Measurements from ENCODE around the gene PDZRN4.
"Not testable (repeated sequence)": the region's sequence is repeated elsewhere in the genome, so short reads cannot be mapped to it uniquely, and the experiment has no call there.

PDZRN4 gene

DNA sequence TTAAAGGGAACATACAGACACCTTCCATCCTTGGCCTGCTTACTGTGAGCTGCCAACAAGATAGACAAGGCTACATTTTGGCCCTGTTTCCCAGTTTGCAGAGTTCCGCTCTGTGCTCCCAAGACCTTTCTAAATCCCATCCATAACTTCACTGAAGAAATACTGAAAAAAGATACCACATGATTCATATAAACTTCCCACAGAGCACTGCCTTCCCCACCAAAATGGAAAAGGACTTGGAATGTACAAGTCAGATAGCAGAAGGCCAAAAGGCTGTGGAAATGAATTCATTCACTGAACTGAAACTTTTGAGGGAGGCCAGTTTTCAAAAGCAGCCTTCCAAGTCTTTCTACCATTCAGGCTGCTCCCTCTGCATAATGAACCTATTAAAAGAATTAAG, 29.6 kb downstream of the PDZRN4 start:
- no peak for DNase-seq

DNA sequence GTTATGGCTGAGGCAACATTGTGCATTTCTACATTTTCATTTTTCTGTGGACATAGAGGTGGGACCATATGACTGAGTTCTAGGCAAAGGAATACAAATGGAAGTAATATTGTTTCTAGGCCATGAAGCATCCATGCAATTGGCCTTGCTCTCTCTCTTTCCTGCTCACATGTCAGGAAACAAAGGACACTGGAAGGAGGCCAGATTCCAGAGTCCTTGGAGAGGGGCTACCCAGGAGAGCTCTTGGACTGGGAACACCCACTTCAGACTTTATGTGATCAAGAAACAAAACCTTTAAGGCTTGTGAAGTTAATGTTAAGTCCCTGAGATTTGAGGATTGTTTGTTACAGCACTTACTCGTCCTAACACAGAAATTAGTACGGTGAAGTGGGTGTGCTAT, 32.8 kb downstream of the PDZRN4 start:
- no peak for DNase-seq

DNA sequence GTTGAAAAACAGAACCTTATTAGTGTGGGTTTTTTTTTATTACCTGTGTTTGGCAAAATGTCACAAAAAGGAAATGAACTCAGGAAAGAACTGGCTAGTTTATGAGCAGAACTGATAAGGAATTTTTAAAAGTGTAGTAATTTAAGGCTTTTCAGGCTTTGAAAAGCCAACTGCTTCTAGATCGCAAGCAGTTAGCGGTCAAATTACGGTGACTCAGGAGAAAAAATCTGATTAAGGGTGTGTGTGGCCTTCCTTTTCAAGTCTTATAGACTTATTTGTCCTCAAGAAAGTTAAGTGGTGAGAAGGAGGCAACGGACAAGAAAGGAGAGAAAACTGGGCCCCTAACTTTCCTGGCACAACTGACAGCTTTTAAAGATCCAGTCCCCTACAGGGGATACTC, 33.4 kb downstream of the PDZRN4 start:
- no peak for DNase-seq

DNA sequence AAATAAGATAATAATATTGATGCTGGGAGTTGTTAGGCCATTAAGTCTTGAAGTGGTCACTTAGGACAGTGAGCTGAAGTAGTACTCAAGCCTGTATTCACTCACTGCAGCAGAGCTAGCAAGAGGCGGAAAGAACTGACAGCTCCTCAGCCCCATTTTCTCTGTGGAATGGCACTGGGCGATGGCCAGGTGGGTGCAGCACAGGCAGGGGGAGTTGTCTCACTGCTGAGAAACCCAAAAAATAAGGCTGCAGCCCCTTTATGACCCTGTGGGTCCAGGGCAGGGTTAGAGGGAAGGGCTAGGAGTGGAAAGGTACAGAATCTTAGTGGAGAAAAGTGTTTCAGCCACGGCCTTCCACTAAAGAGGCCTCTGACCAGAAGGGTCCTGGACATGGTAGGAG, 35.5 kb downstream of the PDZRN4 start:
- DNase-seq, result no peak

DNA sequence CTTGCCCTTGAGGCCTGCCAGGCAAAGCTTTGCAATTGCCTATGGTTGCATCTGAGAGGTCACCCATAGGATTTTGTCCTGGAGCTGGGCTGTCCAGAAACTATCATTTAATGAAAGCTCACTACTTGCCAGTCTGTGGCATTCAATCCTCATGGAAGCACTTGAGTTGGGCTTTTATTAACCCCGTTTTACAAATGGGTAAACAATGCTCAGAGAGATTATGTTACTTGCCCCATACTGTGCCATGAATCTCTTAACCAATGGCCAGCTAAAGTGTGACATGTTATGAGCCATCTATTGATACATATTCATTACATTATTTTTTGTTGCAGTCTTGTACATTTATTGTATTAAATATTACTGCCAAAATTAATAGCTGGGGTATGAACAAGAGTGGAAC, 35.9 kb downstream of the PDZRN4 start:
- DNase-seq, result no peak

DNA sequence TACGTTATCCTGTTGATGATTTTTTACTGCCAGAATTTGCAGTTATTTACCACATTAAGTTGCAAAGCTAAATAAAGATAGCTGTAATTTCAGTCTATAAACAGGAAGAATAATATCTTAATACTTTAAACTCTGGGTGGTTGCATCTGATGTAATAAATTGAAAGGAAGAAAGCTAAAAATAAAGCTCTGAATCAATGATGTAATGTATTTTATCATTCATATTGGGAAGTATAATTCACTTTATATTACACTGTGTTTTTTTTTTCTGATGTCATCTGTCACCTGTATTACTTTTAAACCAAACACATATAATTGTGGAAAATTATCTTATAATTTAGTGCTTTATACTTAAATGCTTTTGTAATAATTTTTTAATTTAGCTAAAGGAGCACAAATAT, 37.1 kb downstream of the PDZRN4 start:
- DNase-seq, result no peak

DNA sequence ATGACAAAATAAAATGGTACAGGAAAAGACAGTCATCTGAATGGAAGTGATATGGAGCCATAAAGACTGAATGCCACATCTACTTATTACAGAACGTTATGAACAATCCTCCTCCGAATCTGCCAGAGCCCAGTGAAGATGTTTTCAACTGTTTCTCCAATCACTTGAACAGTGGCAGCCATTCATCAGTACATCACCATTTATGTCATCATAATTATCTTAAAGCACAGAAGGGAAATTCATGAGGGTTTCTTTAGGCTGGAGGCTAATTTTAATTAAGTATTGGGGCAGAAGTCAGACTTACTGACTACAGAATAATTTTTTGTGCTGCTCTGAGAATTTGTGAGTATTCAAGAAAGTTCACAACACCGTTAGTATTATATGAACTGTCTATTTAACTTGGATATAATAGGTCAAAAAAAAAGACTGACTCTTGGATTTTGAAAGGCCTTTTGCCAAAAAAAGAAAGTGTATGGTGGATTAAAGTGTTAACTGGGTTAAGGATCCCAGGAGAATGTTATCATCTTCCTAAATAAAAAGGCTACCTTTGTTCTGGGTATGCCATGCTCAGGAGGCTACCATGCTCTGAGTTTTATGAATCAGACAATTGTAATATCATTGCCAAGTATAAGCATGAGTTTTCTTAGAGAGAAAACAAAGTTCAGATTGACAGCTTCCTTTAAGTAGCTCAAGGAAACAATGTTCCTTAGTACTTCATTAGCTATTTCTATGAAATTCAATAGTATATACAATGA, 40.1 kb downstream of the PDZRN4 start:
- DNase-seq, result no peak

DNA sequence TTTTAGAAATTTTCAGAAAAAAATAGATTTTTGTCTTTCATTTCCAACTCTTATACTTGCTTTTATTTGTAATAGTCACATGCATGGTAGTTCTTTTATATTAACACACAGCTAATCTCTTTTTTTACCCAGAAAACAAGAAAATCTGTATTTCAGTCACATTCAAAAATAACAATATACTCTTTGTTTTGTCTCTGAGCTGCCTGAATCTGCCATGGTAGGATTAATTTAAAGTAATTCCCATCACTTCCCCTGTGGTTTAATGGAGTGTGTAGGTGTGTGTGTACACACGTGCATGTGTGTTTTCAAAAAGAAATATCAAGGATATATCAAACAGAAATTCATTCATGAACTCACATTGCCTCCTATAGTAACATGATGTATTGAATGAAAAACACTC, 42.6 kb downstream of the PDZRN4 start:
- no peak for DNase-seq

DNA sequence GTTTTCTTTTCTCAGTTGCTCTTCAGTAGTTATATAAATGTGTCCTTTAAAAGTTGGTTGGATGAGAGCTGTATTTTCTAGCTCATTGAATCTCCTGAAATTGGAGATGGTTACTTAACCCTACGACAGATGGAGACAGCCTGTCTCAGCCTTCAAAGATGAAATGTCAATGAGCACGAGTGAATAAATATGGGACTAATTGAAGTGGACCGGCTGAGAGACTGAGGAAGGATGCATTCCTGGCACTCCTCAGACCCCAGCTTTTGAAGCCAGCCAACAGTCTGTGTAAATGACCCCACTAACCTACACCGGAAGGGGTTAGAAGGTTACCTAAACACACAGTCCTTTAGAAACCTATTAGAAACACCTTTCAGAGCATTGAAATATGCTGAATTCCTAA, 46.6 kb downstream of the PDZRN4 start:
- no peak for DNase-seq

DNA sequence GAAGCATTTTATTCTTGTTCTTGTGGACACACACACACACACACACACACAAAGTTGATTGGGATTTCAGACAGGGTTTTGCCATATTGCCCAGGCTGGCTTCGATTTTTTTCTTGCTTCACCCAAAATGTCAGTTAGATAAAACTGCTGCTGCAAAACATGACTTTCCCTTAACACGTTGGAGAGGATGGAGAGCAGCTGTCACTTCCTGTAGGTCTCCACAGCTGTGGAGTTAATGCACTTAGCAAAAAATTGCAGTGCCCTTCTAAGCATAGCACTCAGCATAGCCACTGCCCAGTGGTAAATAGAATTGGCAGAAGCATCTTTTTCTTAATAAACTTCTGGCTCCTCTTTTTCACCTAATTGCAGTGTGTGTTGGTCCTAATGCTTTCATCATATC, 54.5 kb downstream of the PDZRN4 start:
- no peak for DNase-seq

DNA sequence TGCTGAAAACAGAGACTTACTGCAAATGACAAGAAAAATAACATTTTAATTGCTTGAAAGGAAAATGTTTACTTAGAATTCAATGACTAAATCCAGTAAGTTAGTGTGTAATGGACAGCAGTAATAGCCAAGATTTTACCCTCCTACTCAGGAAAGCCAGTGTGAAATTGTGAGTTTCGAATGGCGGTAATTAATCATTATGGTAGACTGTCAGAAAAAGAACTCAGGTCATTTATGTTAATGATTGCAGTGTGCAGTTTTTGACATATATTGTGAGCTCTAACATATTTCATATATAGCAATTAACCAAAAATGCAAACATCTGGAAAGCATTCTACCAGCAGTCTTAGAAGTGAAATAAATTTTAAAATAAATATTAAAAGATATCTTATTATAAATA, 60.3 kb downstream of the PDZRN4 start:
- DNase-seq, result no peak

DNA sequence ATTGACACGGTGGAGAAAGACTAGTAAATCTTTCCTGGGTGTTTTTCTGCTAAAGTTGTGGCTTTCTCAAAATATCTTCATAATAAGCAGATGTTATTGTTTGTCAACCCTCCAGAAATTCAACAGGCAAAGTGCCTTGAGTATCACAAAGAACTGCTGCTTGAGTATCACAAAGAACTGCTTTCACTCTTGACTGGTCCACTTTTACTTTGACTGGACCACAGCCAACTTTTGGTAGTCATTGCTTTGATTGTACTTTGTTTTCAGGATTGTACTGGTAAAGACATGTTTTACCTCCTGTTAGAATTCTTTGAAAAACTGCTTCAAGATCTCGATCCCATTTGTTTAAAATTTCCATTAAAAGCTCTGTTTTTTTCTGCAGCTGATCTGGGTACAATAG, 62.6 kb downstream of the PDZRN4 start:
- DNase-seq, result no peak

DNA sequence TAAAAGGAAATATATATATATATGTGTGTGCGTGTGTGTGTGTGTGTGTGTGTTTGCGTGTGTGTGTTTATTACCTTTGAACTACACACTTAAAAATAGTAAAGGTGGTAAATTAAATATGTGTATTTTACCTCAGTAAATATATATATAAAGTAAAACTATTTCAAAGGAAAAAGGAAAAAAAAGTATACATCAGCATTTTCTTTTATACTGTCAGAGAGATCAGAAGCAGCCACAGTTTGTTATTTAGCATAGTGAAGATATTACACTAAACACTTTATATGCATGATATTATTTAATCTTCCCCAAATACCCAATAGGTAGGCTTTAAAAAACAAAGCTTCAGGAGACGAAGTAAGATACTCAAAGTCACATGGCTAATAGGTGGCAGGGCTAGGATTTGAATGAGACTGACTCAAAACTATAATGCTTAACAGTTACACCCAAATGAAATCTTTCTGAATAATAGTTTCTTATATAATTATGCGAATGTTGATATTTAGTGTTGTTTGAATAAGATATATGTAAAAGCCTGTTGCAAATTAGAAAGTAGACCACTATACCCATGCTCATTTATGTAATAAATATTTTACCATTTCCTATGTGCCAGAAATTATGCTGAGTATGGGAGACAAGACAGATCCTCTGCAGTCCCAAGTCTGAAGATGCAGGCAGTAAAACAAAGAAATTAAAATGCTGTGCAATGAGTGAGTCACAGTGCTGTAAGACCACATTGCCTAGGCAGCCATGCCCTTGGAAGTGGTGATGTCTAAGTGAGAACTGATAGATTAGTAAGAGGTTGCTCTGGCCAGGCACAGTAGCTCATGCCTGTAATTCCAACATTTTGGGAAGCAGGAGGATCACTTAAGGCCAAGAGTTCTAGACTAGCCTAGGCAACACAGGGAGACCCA, 66.1 kb downstream of the PDZRN4 start:
- DNase-seq, result no peak

DNA sequence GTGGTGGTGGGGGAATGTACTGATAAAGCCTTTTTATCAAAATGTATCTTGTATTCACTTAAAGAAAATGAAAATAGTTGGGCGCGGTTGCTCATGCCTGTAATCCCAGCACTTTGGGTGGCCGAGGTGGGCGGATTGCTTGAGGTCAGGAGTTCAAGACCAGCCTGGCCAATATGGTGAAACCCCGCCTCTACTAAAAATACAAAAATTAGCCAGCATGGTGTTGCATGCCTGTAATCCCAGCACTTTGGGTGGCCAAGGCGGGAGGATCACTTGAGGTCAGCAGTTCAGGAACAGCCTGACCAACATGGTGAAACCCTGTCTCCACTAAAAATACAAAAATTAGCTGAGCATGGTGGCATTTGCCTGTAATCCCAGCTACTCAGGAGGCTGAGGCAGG, 75.1 kb downstream of the PDZRN4 start:
- DNase-seq, result not testable (repeated sequence)

DNA sequence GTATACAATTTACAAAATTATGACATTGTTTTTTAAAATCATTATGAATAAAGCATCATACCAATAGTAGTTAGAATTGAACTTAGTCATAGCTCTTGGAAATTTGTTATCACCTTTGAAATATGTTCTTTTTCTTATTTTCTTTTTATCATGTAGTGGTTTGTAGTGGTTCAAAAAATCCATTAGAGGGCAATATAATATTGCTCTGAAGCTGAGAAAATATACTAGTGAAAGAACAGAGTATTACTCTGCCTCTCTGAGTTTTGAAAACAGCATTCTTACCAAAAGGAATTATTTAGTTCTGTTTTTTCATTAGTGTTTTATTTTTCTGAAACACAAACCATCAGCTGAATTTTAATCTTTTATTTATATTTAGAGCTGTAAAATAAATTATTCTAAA, 76.2 kb downstream of the PDZRN4 start:
- no peak for DNase-seq

DNA sequence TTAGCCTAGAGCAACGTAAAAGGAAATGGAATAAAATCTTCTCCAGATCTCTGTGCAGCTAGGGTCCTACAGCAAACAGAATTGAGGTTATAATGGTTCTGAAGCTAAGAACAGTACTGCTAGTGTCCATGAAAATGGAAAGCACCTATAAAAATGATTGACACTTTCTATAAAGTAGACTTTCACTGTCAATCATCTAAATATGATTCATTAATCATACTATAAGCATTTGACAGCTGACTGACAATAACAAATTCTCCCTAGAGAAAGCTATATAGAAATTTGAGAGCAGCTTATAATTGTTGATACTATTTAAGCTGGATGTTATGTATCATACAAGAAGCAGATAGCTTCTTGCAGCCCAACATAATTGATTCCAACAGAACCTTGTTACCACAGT, 80.9 kb downstream of the PDZRN4 start:
- DNase-seq, result no peak

DNA sequence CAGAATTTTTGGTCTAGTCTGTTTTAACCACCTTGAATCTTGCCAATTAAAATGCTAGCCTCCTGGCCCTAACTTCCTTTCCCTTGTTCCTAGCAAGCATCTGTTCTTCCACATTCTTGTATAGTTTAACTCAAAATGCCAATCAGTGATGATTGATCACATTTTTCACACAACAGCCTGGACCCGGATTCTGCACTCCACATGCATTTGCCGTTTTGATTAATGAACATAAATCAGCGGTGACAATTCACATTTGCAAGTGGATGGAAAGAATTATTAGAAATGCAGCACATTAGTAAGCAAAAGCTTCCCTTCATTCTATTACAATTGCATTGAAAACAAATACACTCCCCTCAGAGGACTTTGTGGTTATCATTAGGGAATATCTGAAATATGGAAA, 83.4 kb downstream of the PDZRN4 start:
- DNase-seq, result no peak

DNA sequence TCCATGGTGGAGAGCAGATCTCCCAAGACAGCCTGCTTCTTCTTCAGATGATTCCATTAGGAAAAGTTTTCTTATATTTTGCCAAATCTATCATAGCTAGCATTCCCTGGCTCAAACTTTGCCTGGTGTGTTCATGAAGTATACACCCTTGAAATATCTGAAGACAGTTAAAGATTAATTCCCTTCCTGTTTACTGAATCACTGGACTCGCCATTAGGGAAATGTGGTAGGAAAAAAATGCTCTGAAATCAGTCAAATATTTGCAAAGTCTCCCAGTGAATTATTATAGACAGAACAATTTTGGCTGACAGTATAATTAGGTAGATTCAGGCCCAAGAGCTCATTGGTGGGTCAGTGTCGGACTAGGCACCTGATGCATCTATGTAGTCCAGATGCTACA, 86.5 kb downstream of the PDZRN4 start:
- DNase-seq, result no peak

DNA sequence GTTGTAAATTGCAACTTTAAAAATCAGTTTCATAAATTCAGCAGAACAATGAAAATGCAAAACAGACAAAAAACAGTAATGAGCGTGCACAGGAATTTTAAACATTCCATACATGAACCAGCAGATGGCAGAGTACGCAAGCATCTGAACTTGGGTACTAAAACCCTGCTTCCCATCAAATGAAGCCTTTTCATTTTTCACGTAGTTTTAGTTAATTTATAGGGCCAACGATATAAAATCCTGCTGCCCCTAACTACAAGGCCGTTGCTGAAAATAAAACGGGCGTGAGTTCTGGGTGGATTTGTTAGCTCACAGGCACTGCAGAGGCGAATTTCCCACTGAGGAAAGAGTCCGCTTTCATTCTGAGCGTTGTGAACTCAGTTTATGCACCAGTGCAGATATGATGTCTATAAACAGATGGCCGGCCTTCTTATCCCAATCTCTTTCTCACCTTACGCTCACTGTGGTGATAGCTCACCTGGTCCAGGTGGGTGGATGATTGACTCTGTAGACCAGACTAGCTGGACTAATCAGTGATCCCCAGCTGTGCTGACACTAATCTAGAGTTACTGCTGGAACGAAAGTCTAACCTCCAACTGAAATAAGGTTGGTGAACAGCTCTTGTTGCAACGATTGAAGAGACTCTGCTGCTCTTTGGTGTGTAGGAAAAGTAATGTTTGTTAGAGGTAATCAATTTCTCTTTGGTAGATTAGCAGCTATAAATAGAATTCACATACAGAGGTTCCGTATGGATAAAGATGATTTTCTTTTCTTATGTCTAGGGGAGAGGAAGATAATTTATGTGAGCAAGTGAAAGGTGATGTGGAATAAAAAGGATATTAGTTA, 89.2 kb downstream of the PDZRN4 start:
- DNase-seq, result peak; percentile 12

DNA sequence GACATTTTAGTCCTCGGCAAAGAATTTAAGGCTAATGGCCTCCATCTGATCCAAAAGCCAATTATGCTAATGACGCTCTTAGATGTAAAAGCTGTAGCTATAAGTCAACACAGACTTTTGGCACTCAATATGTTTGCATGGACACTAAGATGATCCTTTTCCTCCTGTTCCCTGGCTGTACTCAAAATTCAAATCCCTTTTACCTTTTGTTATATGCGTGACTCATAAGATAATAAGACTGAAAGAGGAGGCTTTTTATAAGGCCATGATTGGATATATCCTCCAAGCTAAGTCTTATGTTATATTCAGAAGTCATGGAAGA, 89.8 kb downstream of the PDZRN4 start:
- DNase-seq, result no peak

DNA sequence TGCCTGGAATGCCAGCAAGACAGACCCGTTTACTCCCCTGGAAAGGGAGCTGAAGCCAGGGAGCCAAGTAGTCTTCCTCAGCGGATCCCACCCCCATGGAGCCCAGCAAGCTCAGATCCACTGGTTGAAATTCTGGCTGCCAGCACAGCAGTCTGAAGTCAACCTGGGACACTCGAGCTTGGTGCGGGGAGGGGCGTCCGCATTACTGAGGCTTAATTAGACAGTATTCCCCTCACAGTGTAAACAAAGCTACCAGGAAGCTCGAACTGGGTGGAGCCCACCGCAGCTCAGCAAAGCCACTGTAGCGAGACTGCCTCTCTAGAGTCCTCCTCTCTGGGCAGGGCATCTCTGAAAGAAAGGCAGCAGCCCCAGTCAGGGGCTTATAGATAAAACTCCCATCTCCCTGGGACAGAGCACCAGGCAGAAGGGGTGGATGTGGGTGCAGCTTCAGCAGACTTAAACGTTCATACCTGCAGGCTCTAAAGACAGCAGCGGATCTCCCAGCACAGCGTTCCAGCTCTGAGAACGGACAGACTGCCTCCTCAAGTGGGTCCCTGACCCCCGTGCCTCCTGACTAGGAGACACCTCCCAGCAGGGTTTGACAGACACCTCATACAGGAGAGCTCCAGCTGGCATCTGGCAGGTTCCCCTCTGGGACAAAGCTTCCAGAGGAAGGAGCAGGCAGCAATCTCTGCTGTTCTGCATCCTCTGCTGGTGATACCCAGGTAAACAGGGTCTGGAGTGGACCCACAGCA, 92.4 kb downstream of the PDZRN4 start:
- not testable (repeated sequence) for DNase-seq

DNA sequence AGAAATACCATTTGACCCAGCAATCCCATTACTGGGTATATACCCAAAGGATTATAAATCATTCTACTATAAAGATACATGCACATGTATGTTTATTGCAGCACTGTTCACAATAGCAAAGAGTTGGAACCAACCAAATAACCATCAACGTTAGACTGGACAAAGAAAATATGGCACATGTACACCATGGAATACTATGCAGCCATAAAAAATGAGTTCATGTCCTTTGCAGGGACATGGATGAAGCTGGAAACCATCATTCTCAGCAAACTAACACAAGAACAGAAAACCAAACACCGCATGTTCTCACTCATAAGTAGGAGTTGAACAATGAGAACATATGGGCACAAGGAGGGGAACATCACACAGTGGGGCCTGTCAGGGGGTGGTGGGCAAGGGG, 97.3 kb downstream of the PDZRN4 start:
- DNase-seq, result not testable (repeated sequence)

DNA sequence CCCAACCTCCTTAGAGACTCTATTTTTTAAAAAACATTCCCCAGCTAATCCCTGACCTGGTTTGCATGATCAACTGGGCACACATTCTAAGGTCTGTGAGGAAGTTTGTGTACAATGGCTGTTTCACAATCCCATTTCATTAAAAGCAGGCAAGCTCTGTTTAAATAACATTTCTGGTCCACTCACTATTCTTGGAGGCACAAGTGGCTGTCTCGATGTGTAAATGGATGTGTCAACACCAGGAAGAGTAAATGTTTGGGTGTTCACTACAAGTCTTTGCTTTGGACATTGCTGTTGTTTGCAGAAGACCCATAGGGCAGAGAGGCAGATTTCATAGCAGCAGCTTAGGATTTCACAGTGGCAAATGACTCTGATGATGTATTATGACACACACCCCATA, 98.3 kb downstream of the PDZRN4 start:
- DNase-seq, result peak; percentile 10
